Measurements from ENCODE around the gene MUC7. TPM values are rescaled to one million over a fixed set of nuclear protein-coding genes. Genes with fewer than 3 reads are reported as not detected.

MUC7 gene
- total RNA-seq, result not detected

DNA sequence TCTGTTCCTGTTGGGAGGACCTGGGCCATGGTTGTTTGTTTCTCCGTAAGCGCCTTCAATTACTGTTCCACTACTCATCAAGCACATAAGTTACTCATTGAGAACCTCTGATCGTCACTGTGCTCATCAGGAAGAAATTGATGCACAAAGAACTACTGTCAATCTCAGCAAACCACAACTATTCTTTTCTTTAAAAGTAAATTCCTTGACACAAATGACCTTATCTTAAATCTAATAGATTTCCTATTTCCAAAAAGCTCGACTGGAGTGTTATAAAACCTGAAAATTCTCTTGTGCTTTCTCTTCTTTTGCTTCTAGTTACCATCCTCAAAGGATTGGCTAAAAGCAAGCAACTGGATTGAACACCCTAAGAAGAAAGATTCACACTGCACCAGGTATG is at the start of gene MUC7:
TSS of gene MUC7 (plus strand) at position 301 of the 400 bp plus-strand sequence. CDS start 1,825 bp downstream, outside the sequence.
- Histone ChIP-seq H3K9me3 (no peaks in the 10 kb centered on the region), H3K4me1 (no peaks in the 10 kb centered on the region), H3K4me3 (replicated peaks in 1 of 3) (no peak within 1 kb of the TSS), H3K27ac (no peak within 1 kb of the TSS), H3K27me3 (no peaks in the 10 kb centered on the region), H3K36me3 (no peaks in the 10 kb centered on the region)
- intact Hi-C loops (cut with DNase I), result no loop called here
- 71 to 73% methylated on average over 4 of the region's 4 CpGs for WGBS, 2 donors
- TF ChIP-seq, protein P1, sequence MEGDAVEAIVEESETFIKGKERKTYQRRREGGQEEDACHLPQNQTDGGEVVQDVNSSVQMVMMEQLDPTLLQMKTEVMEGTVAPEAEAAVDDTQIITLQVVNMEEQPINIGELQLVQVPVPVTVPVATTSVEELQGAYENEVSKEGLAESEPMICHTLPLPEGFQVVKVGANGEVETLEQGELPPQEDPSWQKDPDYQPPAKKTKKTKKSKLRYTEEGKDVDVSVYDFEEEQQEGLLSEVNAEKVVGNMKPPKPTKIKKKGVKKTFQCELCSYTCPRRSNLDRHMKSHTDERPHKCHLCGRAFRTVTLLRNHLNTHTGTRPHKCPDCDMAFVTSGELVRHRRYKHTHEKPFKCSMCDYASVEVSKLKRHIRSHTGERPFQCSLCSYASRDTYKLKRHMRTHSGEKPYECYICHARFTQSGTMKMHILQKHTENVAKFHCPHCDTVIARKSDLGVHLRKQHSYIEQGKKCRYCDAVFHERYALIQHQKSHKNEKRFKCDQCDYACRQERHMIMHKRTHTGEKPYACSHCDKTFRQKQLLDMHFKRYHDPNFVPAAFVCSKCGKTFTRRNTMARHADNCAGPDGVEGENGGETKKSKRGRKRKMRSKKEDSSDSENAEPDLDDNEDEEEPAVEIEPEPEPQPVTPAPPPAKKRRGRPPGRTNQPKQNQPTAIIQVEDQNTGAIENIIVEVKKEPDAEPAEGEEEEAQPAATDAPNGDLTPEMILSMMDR (IDR thresholded peaks at IDR 0.05), result no peak
- no peak for TF ChIP-seq POLR2A (IDR thresholded peaks at IDR 0.05)
- no peak for DNase-seq

DNA sequence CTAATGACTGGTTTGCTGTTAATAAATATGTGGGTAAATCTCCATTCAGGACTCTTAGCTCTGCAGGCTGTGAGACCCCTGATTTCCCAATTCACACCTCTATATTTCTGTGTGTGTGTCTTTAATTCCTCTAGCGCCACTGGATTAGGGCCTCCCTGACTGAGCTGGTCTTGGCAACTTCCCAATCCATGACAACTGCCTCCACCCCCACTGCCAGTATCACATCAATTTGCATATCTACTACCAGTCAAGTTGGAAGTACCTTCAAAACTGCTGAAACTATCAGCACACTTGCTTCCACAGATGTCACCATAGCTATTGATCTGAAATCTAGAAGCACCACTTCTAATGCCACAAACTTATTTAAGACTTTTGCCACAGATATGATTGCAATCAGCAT is 46.7 kb upstream of the MUC7 start:
- H3K27ac ChIP-seq, result no peak overlapping the region
- no peaks in the 10 kb centered on the region for H3K9me3 ChIP-seq
- H3K4me1 ChIP-seq, result no peaks in the 10 kb centered on the region
- H3K27me3 ChIP-seq, result no peaks in the 10 kb centered on the region
- no peak for DNase-seq
- no peak for TF ChIP-seq POLR2A (IDR thresholded peaks at IDR 0.05)
- TF ChIP-seq, protein P1 (IDR thresholded peaks at IDR 0.05), result no peak
- H3K4me3 ChIP-seq (replicated peaks in 1 of 3), result no peak overlapping the region
- 89 to 100% methylated on average over 1 of the region's 1 CpG for WGBS, 2 donors
- H3K36me3 ChIP-seq, result no peaks in the 10 kb centered on the region
- intact Hi-C loops (cut with DNase I), result no loop called here

DNA sequence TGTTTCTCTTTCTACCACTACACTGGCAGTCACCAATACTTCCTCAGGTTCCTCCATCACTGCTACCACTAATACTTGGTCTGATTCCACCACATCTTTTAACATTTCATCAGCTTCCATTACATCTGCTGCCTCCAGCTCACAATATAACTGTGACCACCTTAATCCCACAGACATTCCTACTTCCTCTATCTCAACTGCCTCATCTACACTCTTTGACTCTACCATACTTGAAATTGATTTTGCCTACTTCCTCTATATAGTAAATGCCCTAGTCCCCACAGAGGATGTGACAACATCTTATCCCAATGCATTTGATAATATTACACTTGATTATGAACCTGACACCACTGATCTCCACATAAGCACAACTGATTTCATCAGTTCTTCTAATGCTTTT is 45.2 kb upstream of the MUC7 start:
- Histone ChIP-seq H3K9me3 (no peaks in the 10 kb centered on the region), H3K4me3 (replicated peaks in 1 of 3) (no peak overlapping the region), H3K4me1 (no peaks in the 10 kb centered on the region), H3K27me3 (no peaks in the 10 kb centered on the region), H3K36me3 (no peaks in the 10 kb centered on the region), H3K27ac (no peak overlapping the region)
- intact Hi-C loops (cut with DNase I), result no loop called here
- DNase-seq, result no peak
- TF ChIP-seq POLR2A (IDR thresholded peaks at IDR 0.05), result no peak
- TF ChIP-seq, protein P1 (IDR thresholded peaks at IDR 0.05), result no peak

DNA sequence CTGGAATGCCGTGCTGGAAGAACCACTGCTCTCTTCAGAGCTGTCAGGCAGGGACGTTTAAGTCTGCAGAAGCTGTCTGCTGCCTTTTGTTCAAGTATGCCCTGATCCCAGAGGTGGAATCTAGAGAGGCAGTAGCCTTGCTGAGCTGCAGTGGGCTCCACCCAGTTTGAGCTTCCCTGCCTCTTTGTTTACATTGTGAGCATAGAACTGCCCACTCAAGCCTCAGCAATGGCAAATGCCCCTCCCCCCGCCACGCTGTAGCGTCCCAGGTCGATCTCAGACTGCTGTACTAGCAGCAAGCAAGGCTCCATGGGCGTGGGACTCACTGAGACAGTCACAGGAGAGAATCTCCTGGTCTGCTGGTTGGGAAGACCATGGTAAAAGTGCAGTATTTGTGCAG is 34.8 kb upstream of the MUC7 start:
- no peak overlapping the region for H3K4me3 ChIP-seq (replicated peaks in 1 of 3)
- 32 to 52% methylated on average over 6 to 7 of the region's 7 CpGs for WGBS, 2 donors
- TF ChIP-seq POLR2A (IDR thresholded peaks at IDR 0.05), result no peak
- TF ChIP-seq, protein P1 (IDR thresholded peaks at IDR 0.05), result no peak
- no peaks in the 10 kb centered on the region for H3K36me3 ChIP-seq
- no peaks in the 10 kb centered on the region for H3K27me3 ChIP-seq
- intact Hi-C loops (cut with DNase I), result no loop called here
- no peaks in the 10 kb centered on the region for H3K4me1 ChIP-seq
- H3K9me3 ChIP-seq, result no peaks in the 10 kb centered on the region
- no peak overlapping the region for H3K27ac ChIP-seq
- no peak for DNase-seq

DNA sequence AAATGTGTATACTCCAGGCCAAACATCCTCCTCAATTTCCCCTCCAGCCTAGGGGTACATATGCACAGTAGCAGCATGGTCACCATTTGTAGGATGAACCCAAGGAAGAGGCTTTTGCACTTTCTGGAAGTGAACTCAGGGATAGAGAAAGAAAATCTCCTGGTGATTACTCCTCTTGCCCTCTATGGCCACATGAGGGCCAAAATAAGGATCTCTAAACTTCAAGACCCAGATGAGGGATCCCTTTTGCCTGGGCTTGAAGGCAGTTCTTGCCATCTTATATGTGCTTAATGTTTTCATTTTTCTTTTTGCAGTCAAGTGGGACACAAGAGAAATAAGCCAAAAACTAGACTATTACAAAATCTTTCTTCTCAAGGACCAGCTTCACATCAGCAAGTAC is 29.5 kb upstream of the MUC7 start:
- Histone ChIP-seq H3K27ac (no peak overlapping the region), H3K27me3 (no peaks in the 10 kb centered on the region), H3K4me3 (replicated peaks in 1 of 3) (no peak overlapping the region), H3K36me3 (no peaks in the 10 kb centered on the region), H3K4me1 (no peaks in the 10 kb centered on the region), H3K9me3 (no peaks in the 10 kb centered on the region)
- DNase-seq, result no peak
- intact Hi-C loops (cut with DNase I), result no loop called here
- TF ChIP-seq, protein P1 (IDR thresholded peaks at IDR 0.05), result no peak
